Fibroblast of villous mesenchyme (primary cell): Measurements from ENCODE around the gene HECW1. TPM values are rescaled to one million over a fixed set of nuclear protein-coding genes. Genes with fewer than 3 reads are reported as not detected.
A peak's percentile ranks its signal among the peaks of the same experiment; 100 is the strongest.

Experiments used
- DNase-seq: peaks from one replicate; pipeline ENCODE4 v3.0.0-alpha.2; 2010; ENCODE audit warnings: low read depth
- H3K4me3 ChIP-seq: 2 replicates; pipeline ENCODE4 v1.5.1; 2011; ENCODE audit warnings: low read depth, mild to moderate bottlenecking, low read length
- total RNA-seq: library from RNA; depleted of rRNA; stranded (reverse); fragments of >200 nt; gene quantifications from 2 replicates; pipeline ENCODE4 v1.2.3, GENCODE V29; 2012
- TF ChIP-seq, protein P1 (sequence below): IDR thresholded peaks from 2 replicates; pipeline ENCODE4 v1.5.1; 2012; ENCODE audit warnings: low read depth, mild to moderate bottlenecking, low read length; ENCODE audit not compliant: insufficient read depth

The HECW1 gene
- total RNA-seq, 1 donor, result 1.7 TPM

DNA sequence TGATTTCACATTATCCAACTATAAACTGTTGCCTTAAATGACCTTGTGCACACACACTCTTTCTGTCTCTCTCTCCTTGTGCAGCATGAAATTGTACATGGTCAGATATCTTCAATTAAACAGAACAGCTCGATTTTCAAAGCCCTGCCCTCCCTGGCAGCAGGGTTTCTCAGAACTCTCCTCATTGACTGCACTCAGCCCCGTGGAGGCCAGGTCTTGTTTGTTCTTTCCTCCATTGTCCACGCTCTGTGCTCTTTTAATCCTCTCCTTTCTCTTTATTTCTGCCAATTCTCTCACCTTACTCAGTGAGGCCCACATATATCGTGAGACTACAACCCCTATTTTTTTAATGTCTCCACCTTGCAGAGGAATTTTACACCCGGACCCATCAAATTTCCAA is 294.5 kb downstream of the HECW1 start:
- H3K4me3 ChIP-seq, result no peak overlapping the region
- no peak for DNase-seq
- TF ChIP-seq, protein P1, sequence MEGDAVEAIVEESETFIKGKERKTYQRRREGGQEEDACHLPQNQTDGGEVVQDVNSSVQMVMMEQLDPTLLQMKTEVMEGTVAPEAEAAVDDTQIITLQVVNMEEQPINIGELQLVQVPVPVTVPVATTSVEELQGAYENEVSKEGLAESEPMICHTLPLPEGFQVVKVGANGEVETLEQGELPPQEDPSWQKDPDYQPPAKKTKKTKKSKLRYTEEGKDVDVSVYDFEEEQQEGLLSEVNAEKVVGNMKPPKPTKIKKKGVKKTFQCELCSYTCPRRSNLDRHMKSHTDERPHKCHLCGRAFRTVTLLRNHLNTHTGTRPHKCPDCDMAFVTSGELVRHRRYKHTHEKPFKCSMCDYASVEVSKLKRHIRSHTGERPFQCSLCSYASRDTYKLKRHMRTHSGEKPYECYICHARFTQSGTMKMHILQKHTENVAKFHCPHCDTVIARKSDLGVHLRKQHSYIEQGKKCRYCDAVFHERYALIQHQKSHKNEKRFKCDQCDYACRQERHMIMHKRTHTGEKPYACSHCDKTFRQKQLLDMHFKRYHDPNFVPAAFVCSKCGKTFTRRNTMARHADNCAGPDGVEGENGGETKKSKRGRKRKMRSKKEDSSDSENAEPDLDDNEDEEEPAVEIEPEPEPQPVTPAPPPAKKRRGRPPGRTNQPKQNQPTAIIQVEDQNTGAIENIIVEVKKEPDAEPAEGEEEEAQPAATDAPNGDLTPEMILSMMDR, result no peak

DNA sequence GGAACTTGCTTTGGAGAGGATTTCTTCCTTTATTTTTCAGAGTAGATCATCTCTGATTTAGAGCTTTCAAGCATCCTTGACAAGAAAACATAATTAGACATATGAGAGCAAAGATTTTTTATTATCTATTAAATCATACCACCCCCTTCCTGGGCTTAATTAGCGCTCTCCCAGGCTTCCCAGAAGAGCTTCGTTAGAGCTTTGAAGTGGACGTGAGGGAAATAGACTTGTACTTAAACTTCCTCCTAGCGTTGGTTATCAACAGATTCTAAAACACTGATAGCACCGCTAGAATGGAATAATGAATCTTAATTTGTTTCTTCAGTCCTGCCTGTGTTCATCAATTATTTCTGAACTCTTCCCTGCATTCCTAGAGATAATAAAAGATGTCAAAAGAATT is 296.5 kb downstream of the HECW1 start:
- H3K4me3 ChIP-seq, result no peak overlapping the region
- DNase-seq, result no peak
- TF ChIP-seq, protein P1, result no peak

DNA sequence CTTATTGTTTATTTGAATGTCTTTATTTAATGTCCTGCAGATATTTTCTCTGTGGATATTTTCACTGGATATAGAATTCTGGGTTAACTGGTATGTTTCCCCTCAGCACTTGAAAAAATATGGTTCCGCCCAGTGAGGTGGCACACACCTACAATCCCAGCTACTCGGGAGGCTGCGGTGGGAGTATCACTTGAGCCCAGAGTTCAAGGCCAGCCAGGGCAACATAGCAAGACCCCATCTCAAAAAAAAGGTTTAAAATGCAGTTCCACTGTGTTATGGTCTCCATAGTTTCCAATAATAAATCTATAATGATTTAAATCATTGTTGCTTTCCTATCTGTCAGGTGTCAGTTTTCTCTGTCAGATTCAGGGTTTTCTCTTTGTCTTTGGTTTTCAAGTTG is 305.0 kb downstream of the HECW1 start:
- TF ChIP-seq, protein P1, result no peak
- no peak for DNase-seq
- no peak overlapping the region for H3K4me3 ChIP-seq

DNA sequence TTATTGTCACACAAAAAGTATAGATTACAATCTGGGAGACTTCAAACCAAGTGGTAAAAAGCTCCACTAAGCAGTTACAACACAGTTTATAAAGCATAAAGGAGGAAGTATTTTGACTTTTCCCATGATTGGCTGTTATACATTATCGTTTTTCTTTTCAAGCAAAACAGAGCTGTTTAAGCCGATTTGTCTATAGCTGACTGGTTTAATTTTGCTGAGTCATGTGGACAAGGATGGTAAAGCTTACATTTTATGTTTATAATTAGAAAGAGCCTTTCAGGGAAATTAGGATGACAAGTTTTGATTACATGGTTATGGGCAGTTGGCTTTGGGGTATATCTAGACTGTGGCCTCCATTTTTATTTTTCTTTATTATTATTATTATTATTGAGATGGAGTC is 318.0 kb downstream of the HECW1 start:
- peak; percentile 5 for DNase-seq
- no peak overlapping the region for H3K4me3 ChIP-seq
- TF ChIP-seq, protein P1, result no peak

DNA sequence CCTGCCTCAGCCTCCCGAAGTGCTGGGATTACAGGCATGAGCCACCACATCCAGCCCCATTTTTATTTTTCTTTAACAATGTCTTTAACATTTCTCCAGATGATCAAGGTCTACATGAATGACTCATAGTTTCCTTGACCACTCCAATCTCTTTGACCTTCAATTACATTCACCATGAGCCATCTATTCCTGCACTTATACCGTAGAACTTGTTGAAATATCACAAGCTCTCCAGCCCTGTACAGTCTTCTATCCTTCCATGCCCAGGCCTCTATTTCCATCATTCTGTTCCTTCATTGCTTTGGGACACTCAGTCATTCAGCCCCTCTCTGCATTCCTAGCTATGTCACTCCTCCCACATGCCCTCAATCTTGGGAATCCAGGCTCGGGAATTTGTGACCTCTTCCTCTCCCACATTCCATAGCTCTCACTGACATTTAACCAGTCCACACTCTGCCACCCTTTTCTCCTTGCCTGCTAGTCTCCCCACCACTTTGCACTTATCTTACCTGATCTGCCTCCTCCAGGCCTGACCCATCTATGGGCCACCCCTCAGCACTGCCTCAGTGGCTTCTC is 318.7 kb downstream of the HECW1 start:
- TF ChIP-seq, protein P1, result no peak
- no peak overlapping the region for H3K4me3 ChIP-seq
- DNase-seq, result peak; percentile 2

DNA sequence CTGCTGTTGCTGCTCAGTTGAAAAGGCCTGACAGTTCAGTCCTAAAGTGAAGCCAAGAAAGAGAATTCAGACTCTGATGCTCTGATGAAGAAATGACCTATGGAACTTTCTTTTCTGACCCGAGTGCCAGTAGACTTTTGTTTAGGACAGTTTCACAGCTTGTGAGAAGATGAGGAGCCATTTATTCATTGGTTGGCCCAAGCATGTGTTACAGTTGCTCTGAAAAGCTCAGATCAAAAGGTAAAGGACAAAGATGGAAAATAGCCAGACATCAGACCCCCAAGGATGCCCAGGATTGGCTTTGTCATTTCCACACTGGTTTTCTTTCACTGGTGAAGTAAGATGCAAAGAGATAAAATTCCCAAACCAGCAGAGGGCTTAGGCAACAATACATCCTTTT is 321.2 kb downstream of the HECW1 start:
- no peak overlapping the region for H3K4me3 ChIP-seq
- no peak for DNase-seq
- TF ChIP-seq, protein P1, result no peak

DNA sequence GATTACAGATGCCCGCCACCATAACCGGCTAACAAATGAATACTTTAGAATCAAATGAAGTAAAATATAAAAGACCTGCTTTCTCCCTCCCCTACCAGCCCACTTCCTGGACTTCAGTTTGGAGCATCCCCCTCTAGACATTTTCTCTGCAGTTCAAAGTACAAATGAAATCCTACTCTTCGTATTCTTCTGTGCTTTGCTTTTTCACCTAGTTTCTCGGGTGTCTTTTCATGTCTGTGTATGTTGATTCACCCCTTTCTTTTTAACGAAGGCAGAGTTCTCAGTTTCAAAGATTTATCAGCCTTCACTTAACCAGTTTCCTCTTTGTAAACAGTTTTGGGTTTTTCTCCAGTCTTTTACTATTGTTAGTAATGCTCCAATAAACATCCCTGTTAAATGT is 324.6 kb downstream of the HECW1 start:
- no peak overlapping the region for H3K4me3 ChIP-seq
- TF ChIP-seq, protein P1, result no peak
- no peak for DNase-seq
